ENCODE data around the gene EPOP. TPM values are rescaled to one million over a fixed set of nuclear protein-coding genes. Genes with fewer than 3 reads are reported as not detected.

EPOP gene
- total RNA-seq, 1 donor = 2.2 TPM

GRCh38 chr17:38687286-38687685, 12.5 kb upstream of the EPOP start:
- Histone ChIP-seq H3K4me2 (ENCODE audit: insufficient read depth, low read length) (no peak overlapping the region), H3K79me2 (ENCODE audit: insufficient read depth, low read length) (no peaks in the 10 kb centered on the region), H3K27ac (ENCODE audit: low read depth, low read length) (no peak overlapping the region), H3K27me3 (ENCODE audit: insufficient read depth, low read length) (no peaks in the 10 kb centered on the region), H4K20me1 (ENCODE audit: insufficient read depth, low read length) (no peaks in the 10 kb centered on the region), H3K36me3 (ENCODE audit: insufficient read depth, low read length) (no peaks in the 10 kb centered on the region), H3K9me3 (ENCODE audit: low read depth, low read length) (no peaks in the 10 kb centered on the region), H2AFZ (ENCODE audit: low read length) (peak overlapping the region; percentile 51), H3K4me3 (ENCODE audit: insufficient read depth, low read length) (no peak overlapping the region), H3K4me1 (ENCODE audit: insufficient read depth, low read length) (peaks cover 4% of the 10 kb centered on the region)
- no peak for TF ChIP-seq CTCF (IDR thresholded peaks at IDR 0.05; ENCODE audit: extremely low read depth, low read depth, low read length)
- DNase-seq (ENCODE audit: insufficient read length, low spot score, missing footprints) = peak; percentile 87

GRCh38 chr17:38685491-38685890, 10.7 kb upstream of the EPOP start:
- Histone ChIP-seq H3K4me1 (ENCODE audit: insufficient read depth, low read length) (peaks cover 4% of the 10 kb centered on the region), H3K36me3 (ENCODE audit: insufficient read depth, low read length) (no peaks in the 10 kb centered on the region), H3K27ac (ENCODE audit: low read depth, low read length) (no peak overlapping the region), H3K9me3 (ENCODE audit: low read depth, low read length) (no peaks in the 10 kb centered on the region), H3K27me3 (ENCODE audit: insufficient read depth, low read length) (no peaks in the 10 kb centered on the region), H2AFZ (ENCODE audit: low read length) (no peak overlapping the region), H3K4me2 (ENCODE audit: insufficient read depth, low read length) (no peak overlapping the region), H3K4me3 (ENCODE audit: insufficient read depth, low read length) (no peak overlapping the region), H4K20me1 (ENCODE audit: insufficient read depth, low read length) (no peaks in the 10 kb centered on the region), H3K79me2 (ENCODE audit: insufficient read depth, low read length) (no peaks in the 10 kb centered on the region)
- no peak for DNase-seq (ENCODE audit: insufficient read length, low spot score, missing footprints)
- TF ChIP-seq CTCF (IDR thresholded peaks at IDR 0.05; ENCODE audit: extremely low read depth, low read depth, low read length) = no peak

GRCh38 chr17:38681096-38681495, 6.3 kb upstream of the EPOP start:
- TF ChIP-seq CTCF (IDR thresholded peaks at IDR 0.05; ENCODE audit: extremely low read depth, low read depth, low read length) = no peak
- Histone ChIP-seq H2AFZ (ENCODE audit: low read length) (no peak overlapping the region), H3K4me1 (ENCODE audit: insufficient read depth, low read length) (peaks cover 8% of the 10 kb centered on the region), H3K4me2 (ENCODE audit: insufficient read depth, low read length) (no peak overlapping the region), H3K36me3 (ENCODE audit: insufficient read depth, low read length) (no peaks in the 10 kb centered on the region), H3K27me3 (ENCODE audit: insufficient read depth, low read length) (no peaks in the 10 kb centered on the region), H3K4me3 (ENCODE audit: insufficient read depth, low read length) (no peak overlapping the region), H3K9me3 (ENCODE audit: low read depth, low read length) (no peaks in the 10 kb centered on the region), H4K20me1 (ENCODE audit: insufficient read depth, low read length) (no peaks in the 10 kb centered on the region), H3K27ac (ENCODE audit: low read depth, low read length) (no peak overlapping the region), H3K79me2 (ENCODE audit: insufficient read depth, low read length) (no peaks in the 10 kb centered on the region)
- no peak for DNase-seq (ENCODE audit: insufficient read length, low spot score, missing footprints)

GRCh38 chr17:38677819-38678218, 3.1 kb upstream of the EPOP start:
- no peak overlapping the region for H3K4me3 ChIP-seq (ENCODE audit: insufficient read depth, low read length)
- no peak for TF ChIP-seq CTCF (IDR thresholded peaks at IDR 0.05; ENCODE audit: extremely low read depth, low read depth, low read length)
- H4K20me1 ChIP-seq (ENCODE audit: insufficient read depth, low read length) = no peaks in the 10 kb centered on the region
- no peaks in the 10 kb centered on the region for H3K36me3 ChIP-seq (ENCODE audit: insufficient read depth, low read length)
- H3K9me3 ChIP-seq (ENCODE audit: low read depth, low read length) = no peaks in the 10 kb centered on the region
- no peak for DNase-seq (ENCODE audit: insufficient read length, low spot score, missing footprints)
- H2AFZ ChIP-seq (ENCODE audit: low read length) = no peak overlapping the region
- no peak overlapping the region for H3K27ac ChIP-seq (ENCODE audit: low read depth, low read length)
- H3K4me1 ChIP-seq (ENCODE audit: insufficient read depth, low read length) = peaks cover 8% of the 10 kb centered on the region
- H3K27me3 ChIP-seq (ENCODE audit: insufficient read depth, low read length) = peaks cover 19% of the 10 kb centered on the region
- H3K79me2 ChIP-seq (ENCODE audit: insufficient read depth, low read length) = no peaks in the 10 kb centered on the region
- no peak overlapping the region for H3K4me2 ChIP-seq (ENCODE audit: insufficient read depth, low read length)
